Skeletal muscle satellite cell (primary cell): ENCODE results near the gene PALLD.
A peak's percentile ranks its signal among the peaks of the same experiment; 100 is the strongest.

Source experiments
- H3K27me3 ChIP-seq: 2 replicates; pipeline ENCODE4 v1.7.0; 2013; ENCODE audit warnings: low read length; ENCODE audit not compliant: control insufficient read depth, insufficient read depth
- H3K36me3 ChIP-seq: 2 replicates; pipeline ENCODE4 v1.7.0; 2013; ENCODE audit warnings: mild to moderate bottlenecking, control low read depth, low read length; ENCODE audit not compliant: insufficient read depth
- H3K4me1 ChIP-seq: 2 replicates; pipeline ENCODE4 v1.7.0; 2013; ENCODE audit warnings: low read length; ENCODE audit not compliant: control insufficient read depth, insufficient read depth
- H3K4me2 ChIP-seq: 2 replicates; pipeline ENCODE4 v1.7.0; 2013; ENCODE audit warnings: mild to moderate bottlenecking, low read length
- H3K4me3 ChIP-seq: 2 replicates; pipeline ENCODE4 v1.7.0; 2013; ENCODE audit warnings: low read length
- H3K9ac ChIP-seq: 2 replicates; pipeline ENCODE4 v1.7.0; 2013; ENCODE audit warnings: mild to moderate bottlenecking, low read depth, low read length, moderate library complexity
- H3K9me3 ChIP-seq: replicated peaks from 2 replicates; pipeline ENCODE4 v1.7.0; 2013; ENCODE audit warnings: mild to moderate bottlenecking, control low read depth, low read length

PALLD gene

DNA sequence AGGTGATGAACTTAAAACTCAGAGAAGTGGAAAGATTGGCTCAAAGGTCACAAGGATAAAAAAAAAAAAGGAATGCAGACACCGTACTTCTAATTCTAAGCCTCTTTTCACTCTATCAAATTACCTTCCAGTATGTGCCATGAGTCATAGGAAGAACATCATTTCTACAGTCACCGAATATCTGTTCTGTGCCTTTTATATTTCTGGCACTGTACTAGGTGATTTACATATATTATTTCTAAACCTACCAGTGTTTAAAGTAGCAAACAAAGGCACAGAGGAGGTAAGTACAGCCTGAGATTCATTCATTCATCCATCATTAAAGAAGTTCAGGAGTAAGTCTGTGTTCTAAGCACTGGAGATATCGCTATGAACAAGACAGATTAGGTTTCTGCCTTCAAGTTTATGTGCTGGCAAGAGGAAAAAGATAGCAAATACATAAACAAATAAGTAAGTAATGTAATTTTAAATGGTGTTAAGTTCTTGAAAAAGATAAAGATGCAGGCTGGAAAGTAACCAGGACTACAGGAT, 65.3 kb downstream of the PALLD start:
- H3K27me3 ChIP-seq: no peaks in the 10 kb centered on the region
- no peaks in the 10 kb centered on the region for H3K36me3 ChIP-seq
- H3K9ac ChIP-seq: no peak overlapping the region
- peaks cover 52% of the 10 kb centered on the region for H3K4me1 ChIP-seq
- peak overlapping the region; percentile 16 for H3K4me2 ChIP-seq
- H3K9me3 ChIP-seq: no peaks in the 10 kb centered on the region
- H3K4me3 ChIP-seq: no peak overlapping the region

DNA sequence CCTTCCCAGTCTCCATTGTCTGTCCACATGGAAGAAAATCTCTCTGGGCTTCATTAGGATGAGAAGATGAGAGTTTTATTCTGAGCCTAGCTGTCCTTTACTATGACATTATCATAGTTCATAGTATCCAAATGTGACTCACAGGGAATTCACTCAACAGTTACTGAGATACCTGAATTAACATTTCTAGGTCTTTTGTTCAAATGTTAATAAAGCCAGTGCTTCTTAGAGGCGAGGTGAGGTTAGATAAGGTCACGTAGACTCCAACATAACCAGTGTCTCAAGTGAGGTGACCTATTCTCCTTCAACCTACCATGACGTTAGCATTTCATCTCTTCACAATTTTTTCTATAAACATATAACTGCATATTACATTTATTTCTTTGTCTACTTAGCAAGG, 67.2 kb downstream of the PALLD start:
- H3K36me3 ChIP-seq: no peaks in the 10 kb centered on the region
- no peaks in the 10 kb centered on the region for H3K27me3 ChIP-seq
- H3K4me3 ChIP-seq: no peak overlapping the region
- H3K9me3 ChIP-seq: no peaks in the 10 kb centered on the region
- peaks cover 38% of the 10 kb centered on the region for H3K4me1 ChIP-seq
- H3K9ac ChIP-seq: no peak overlapping the region
- H3K4me2 ChIP-seq: no peak overlapping the region

DNA sequence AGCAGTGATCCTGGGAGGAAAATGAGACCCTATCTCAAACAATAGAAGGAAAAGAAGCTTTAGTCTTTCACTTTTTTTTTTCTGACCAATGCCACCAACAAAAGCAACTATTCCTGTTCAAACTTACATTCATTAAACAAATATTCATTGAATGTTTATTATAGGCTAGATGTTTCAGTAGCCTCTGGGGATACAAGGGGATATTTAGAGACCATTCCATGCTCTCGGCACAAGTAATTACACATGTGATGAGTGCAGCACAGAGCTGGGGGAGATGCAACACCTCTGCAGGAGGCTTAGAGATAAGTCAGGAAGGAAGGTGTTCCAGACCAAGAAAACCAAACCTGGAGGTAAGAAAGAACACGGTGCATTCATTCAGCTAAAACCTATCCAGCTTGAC, 68.3 kb downstream of the PALLD start:
- H3K36me3 ChIP-seq: no peaks in the 10 kb centered on the region
- no peaks in the 10 kb centered on the region for H3K9me3 ChIP-seq
- no peaks in the 10 kb centered on the region for H3K27me3 ChIP-seq
- no peak overlapping the region for H3K4me2 ChIP-seq
- peaks cover 39% of the 10 kb centered on the region for H3K4me1 ChIP-seq
- no peak overlapping the region for H3K4me3 ChIP-seq
- H3K9ac ChIP-seq: no peak overlapping the region

DNA sequence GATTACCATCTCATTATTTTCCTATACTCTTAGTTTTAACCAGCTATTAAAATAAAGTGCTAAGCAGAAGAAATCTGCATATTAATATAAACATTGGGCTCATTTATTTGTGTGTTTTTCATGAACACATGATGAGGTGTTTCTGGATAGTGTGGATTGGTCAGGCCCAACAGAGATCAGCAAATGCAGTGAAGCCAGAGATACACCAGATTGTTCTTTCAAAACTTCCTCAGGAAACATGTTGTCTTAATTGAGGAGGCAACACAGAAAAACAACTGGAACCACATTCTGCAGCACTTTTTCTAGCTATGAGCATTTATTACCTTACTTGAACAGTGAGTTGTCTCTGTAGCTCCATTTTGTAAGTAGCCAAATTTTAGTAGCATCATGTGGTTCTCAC, 69.9 kb downstream of the PALLD start:
- Histone ChIP-seq H3K4me2 (no peak overlapping the region), H3K36me3 (no peaks in the 10 kb centered on the region), H3K27me3 (no peaks in the 10 kb centered on the region), H3K4me3 (no peak overlapping the region), H3K4me1 (peaks cover 28% of the 10 kb centered on the region), H3K9me3 (no peaks in the 10 kb centered on the region), H3K9ac (no peak overlapping the region)

- peak overlapping the region; percentile 19 for H3K9ac ChIP-seq
- no peak overlapping the region for H3K4me3 ChIP-seq
- no peaks in the 10 kb centered on the region for H3K36me3 ChIP-seq
- H3K27me3 ChIP-seq: no peaks in the 10 kb centered on the region
- peak overlapping the region; percentile 58 for H3K4me2 ChIP-seq
- no peaks in the 10 kb centered on the region for H3K9me3 ChIP-seq
- H3K4me1 ChIP-seq: peaks cover 26% of the 10 kb centered on the region
Observed at GRCh38 chr4:168569066-168569930, 72.4 kb downstream of the PALLD start.

DNA sequence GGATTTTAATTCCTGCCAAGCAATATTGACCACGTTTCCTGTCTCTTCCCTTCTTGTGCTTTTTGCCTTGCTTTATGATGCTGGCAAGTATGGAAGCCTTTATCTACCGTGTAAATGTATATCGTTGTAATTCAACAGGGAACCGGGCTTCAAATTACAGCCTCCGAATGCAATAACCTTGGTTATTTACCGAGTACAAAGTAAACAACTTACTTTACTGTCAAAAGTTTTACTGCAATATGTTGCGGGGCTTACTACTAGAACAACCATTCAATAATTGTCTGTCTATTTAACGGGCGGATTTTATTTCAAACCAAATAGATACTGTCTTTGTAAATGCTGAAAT, 73.1 kb downstream of the PALLD start:
- Histone ChIP-seq H3K9ac (peak overlapping the region; percentile 19), H3K4me3 (no peak overlapping the region), H3K4me1 (peaks cover 31% of the 10 kb centered on the region)

DNA sequence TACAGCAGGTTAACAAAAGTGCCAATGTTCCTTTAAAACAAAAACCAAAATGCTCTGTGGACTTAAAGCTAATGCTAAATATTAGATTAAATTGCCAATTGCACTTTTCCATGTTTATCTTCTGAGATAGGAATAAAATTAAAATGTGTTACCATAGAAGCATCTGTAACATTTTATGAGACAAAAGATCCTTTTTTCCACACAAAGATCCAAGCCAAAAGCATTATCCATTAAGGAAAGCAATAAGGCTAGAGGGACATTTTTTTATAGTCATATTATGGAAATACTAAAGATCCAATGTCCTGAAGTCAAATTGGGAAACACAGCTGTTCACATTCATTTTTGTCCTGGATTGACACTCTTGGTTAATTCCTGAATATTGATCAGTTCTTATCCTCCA, 73.6 kb downstream of the PALLD start:
- H3K27me3 ChIP-seq: no peaks in the 10 kb centered on the region
- no peaks in the 10 kb centered on the region for H3K9me3 ChIP-seq
- H3K4me2 ChIP-seq: no peak overlapping the region
- H3K4me1 ChIP-seq: peaks cover 34% of the 10 kb centered on the region
- H3K9ac ChIP-seq: no peak overlapping the region
- no peak overlapping the region for H3K4me3 ChIP-seq
- H3K36me3 ChIP-seq: no peaks in the 10 kb centered on the region

More for the DNA sequence above, 73.1 kb downstream of the PALLD start:
- Histone ChIP-seq H3K27me3 (no peaks in the 10 kb centered on the region), H3K9me3 (no peaks in the 10 kb centered on the region), H3K36me3 (no peaks in the 10 kb centered on the region), H3K4me2 (peak overlapping the region; percentile 58)

- H3K27me3 ChIP-seq: no peaks in the 10 kb centered on the region
- no peak overlapping the region for H3K9ac ChIP-seq
- H3K4me1 ChIP-seq: peaks cover 34% of the 10 kb centered on the region
- no peaks in the 10 kb centered on the region for H3K9me3 ChIP-seq
- H3K4me2 ChIP-seq: no peak overlapping the region
- H3K4me3 ChIP-seq: no peak overlapping the region
- H3K36me3 ChIP-seq: no peaks in the 10 kb centered on the region
Observed at GRCh38 chr4:168572002-168572401, 75.2 kb downstream of the PALLD start.

- Histone ChIP-seq H3K4me3 (no peak overlapping the region), H3K36me3 (no peaks in the 10 kb centered on the region), H3K4me1 (peaks cover 39% of the 10 kb centered on the region), H3K4me2 (peak overlapping the region; percentile 53), H3K9ac (no peak overlapping the region), H3K9me3 (no peaks in the 10 kb centered on the region), H3K27me3 (no peaks in the 10 kb centered on the region)
Observed at GRCh38 chr4:168573870-168574269, 77.0 kb downstream of the PALLD start.

GRCh38 chr4:168574581-168575295, 77.9 kb downstream of the PALLD start:
- H3K9me3 ChIP-seq: no peaks in the 10 kb centered on the region
- H3K4me2 ChIP-seq: peak overlapping the region; percentile 53
- no peaks in the 10 kb centered on the region for H3K36me3 ChIP-seq
- H3K27me3 ChIP-seq: no peaks in the 10 kb centered on the region
- no peak overlapping the region for H3K4me3 ChIP-seq
- H3K9ac ChIP-seq: no peak overlapping the region
- H3K4me1 ChIP-seq: peaks cover 30% of the 10 kb centered on the region

GRCh38 chr4:168575473-168575872, 78.6 kb downstream of the PALLD start:
- no peak overlapping the region for H3K4me3 ChIP-seq
- H3K9ac ChIP-seq: no peak overlapping the region
- no peaks in the 10 kb centered on the region for H3K27me3 ChIP-seq

More at GRCh38 chr4:168575473-168575872, 78.6 kb downstream of the PALLD start:
- no peaks in the 10 kb centered on the region for H3K9me3 ChIP-seq
- peaks cover 23% of the 10 kb centered on the region for H3K4me1 ChIP-seq
- no peaks in the 10 kb centered on the region for H3K36me3 ChIP-seq
- H3K4me2 ChIP-seq: no peak overlapping the region
